ENCODE data around the gene ZC3H7A. TPM values are rescaled to one million over a fixed set of nuclear protein-coding genes. Genes with fewer than 3 reads are reported as not detected.
A peak's percentile ranks its signal among the peaks of the same experiment; 100 is the strongest.

ZC3H7A gene
- total and polyA plus RNA-seq, 7 experiments from 2014 or later, result 40.1 to 102 (median 87.1) TPM

GRCh38 chr16:11784038-11784369 is 13.1 kb downstream of the ZC3H7A start:
- DNase-seq (no peak), ATAC-seq (no peak)
- intact Hi-C loops (cut with micrococcal nuclease), result loop anchor here in 1 of 2 donors (5.0 kb wide), 1 partner anchor 133 kb away; the partner anchor contains the start of gene GSPT1
- H3K27ac ChIP-seq (ENCODE audit: low read depth, low read length), result peak overlapping the region; percentile 96
- H3K36me3 Mint-ChIP-seq, result peaks cover 0 to 17% (median 0%) of the 10 kb centered on the region in 5 donors
- H3K4me3 ChIP-seq (ENCODE audit: low read length), result peak overlapping the region; percentile 15
- peak overlapping the region; percentile 79 to 92 (median 85) for H3K4me3 Mint-ChIP-seq
- no peaks in the 10 kb centered on the region for H3K27me3 ChIP-seq (ENCODE audit: control insufficient read depth in 2 of 2, insufficient read depth in 2 of 2, low read length in 2 of 2)
- peaks cover 33 to 49% of the 10 kb centered on the region in 2 donors for H3K4me1 ChIP-seq (ENCODE audit: control insufficient read depth in 2 of 2, insufficient read depth in 2 of 2, low read length in 2 of 2)
- H3K27me3 Mint-ChIP-seq, result no peaks in the 10 kb centered on the region
- ChIA-PET POLR2A (interaction anchor here (0.6 to 8.3 kb wide), 4 partner anchors 10 to 41 kb away, joined by 3 to 109 read pairs (median 24); partner anchors contain the start of genes TXNDC11 and ZC3H7A), CTCF (interaction anchor here (0.7 to 5.3 kb wide), 2 partner anchors 13 to 179 kb away, joined by 3 to 35 read pairs; partner anchors contain the start of gene ZC3H7A)
- H3K4me1 Mint-ChIP-seq, result peaks cover 43 to 73% (median 66%) of the 10 kb centered on the region in 7 donors
- H3K27ac Mint-ChIP-seq, result peak overlapping the region; percentile 95 to 99 (median 99)
- H3K9me3 Mint-ChIP-seq, result no peaks in the 10 kb centered on the region
- no peaks in the 10 kb centered on the region for H3K9me3 ChIP-seq (ENCODE audit: control insufficient read depth in 2 of 3, low read length in 3 of 3)
- peaks cover 0 to 11% (median 0%) of the 10 kb centered on the region in 3 experiments for H3K36me3 ChIP-seq (ENCODE audit: control insufficient read depth in 2 of 3, insufficient read depth in 3 of 3, low read length in 3 of 3)

GRCh38 chr16:11783319-11784037 is 13.6 kb downstream of the ZC3H7A start:
- no peaks in the 10 kb centered on the region for H3K9me3 ChIP-seq (ENCODE audit: control insufficient read depth in 2 of 3, low read length in 3 of 3)
- H3K36me3 ChIP-seq (ENCODE audit: control insufficient read depth in 2 of 3, insufficient read depth in 3 of 3, low read length in 3 of 3), result peaks cover 0 to 11% (median 0%) of the 10 kb centered on the region in 3 experiments
- DNase-seq (peak; percentile 31 to 89 (median 82)), ATAC-seq (peak; percentile 90)
- ChIA-PET POLR2A (interaction anchor here (1.0 to 8.3 kb wide), 5 partner anchors 9 to 41 kb away, joined by 4 to 109 read pairs (median 11); partner anchors contain the start of genes TXNDC11 and ZC3H7A), CTCF (interaction anchor here (1.8 to 5.3 kb wide), 3 partner anchors 10 to 14 kb away, joined by 4 to 35 read pairs (median 13); partner anchors contain the start of gene ZC3H7A)
- Mint-ChIP-seq H3K27ac (peak overlapping the region; percentile 95 to 99 (median 99)), H3K27me3 (no peaks in the 10 kb centered on the region), H3K4me3 (peak overlapping the region; percentile 79 to 92 (median 85)), H3K36me3 (peaks cover 0 to 14% (median 0%) of the 10 kb centered on the region in 5 donors), H3K4me1 (peaks cover 41 to 68% (median 62%) of the 10 kb centered on the region in 7 donors), H3K9me3 (no peaks in the 10 kb centered on the region)
- no peaks in the 10 kb centered on the region for H3K27me3 ChIP-seq (ENCODE audit: control insufficient read depth in 2 of 2, insufficient read depth in 2 of 2, low read length in 2 of 2)
- intact Hi-C loops (cut with micrococcal nuclease), result loop anchor here (1.0 to 5.0 kb wide), 4 partner anchors 14 to 134 kb away; partner anchors contain the start of genes RSL1D1 (in 2 of the 2), TXNDC11 (in 2 of the 2), ZC3H7A (in 2 of the 2) and GSPT1 (in 1 of the 2)
- peak overlapping the region; percentile 52 for H3K4me3 ChIP-seq (ENCODE audit: low read length)
- peaks cover 33 to 49% of the 10 kb centered on the region in 2 donors for H3K4me1 ChIP-seq (ENCODE audit: control insufficient read depth in 2 of 2, insufficient read depth in 2 of 2, low read length in 2 of 2)
- H3K27ac ChIP-seq (ENCODE audit: low read depth, low read length), result peak overlapping the region; percentile 96

- no peak for DNase-seq
- ChIA-PET POLR2A (interaction anchor here (0.6 to 8.3 kb wide), 5 partner anchors 10 to 39 kb away, joined by 3 to 109 read pairs (median 11); partner anchors contain the start of genes TXNDC11 and ZC3H7A), CTCF (interaction anchor here (0.6 to 3.1 kb wide), 3 partner anchors 12 to 16 kb away, joined by 3 to 13 read pairs (median 4); partner anchors contain the start of gene ZC3H7A)
- Mint-ChIP-seq H3K27me3 (no peaks in the 10 kb centered on the region), H3K9me3 (no peaks in the 10 kb centered on the region), H3K4me3 (peak overlapping the region in 9 of 10 donors; percentile 26 to 88 (median 48)), H3K36me3 (peaks cover 0 to 11% (median 0%) of the 10 kb centered on the region in 5 donors), H3K4me1 (peaks cover 27 to 51% (median 48%) of the 10 kb centered on the region in 7 donors), H3K27ac (peak overlapping the region; percentile 95 to 99 (median 99))
- H3K27me3 ChIP-seq (ENCODE audit: control insufficient read depth in 2 of 2, insufficient read depth in 2 of 2, low read length in 2 of 2), result no peaks in the 10 kb centered on the region
- peaks cover 0 to 24% (median 0%) of the 10 kb centered on the region in 3 experiments for H3K36me3 ChIP-seq (ENCODE audit: control insufficient read depth in 2 of 3, insufficient read depth in 3 of 3, low read length in 3 of 3)
- H3K9me3 ChIP-seq (ENCODE audit: control insufficient read depth in 2 of 3, low read length in 3 of 3), result no peaks in the 10 kb centered on the region
- no peak for ATAC-seq
- peaks cover 28 to 43% of the 10 kb centered on the region in 2 donors for H3K4me1 ChIP-seq (ENCODE audit: control insufficient read depth in 2 of 2, insufficient read depth in 2 of 2, low read length in 2 of 2)
- peak overlapping the region; percentile 96 for H3K27ac ChIP-seq (ENCODE audit: low read depth, low read length)
- no peak overlapping the region for H3K4me3 ChIP-seq (ENCODE audit: low read length)
- intact Hi-C loops (cut with micrococcal nuclease), result loop anchor here in 1 of 2 donors (5.0 kb wide), 1 partner anchor 136 kb away; the partner anchor contains the start of gene GSPT1
Observed at GRCh38 chr16:11781773-11782172, 15.3 kb downstream of the ZC3H7A start.

GRCh38 chr16:11780991-11781680 is 15.9 kb downstream of the ZC3H7A start:
- peaks cover 0 to 11% (median 0%) of the 10 kb centered on the region in 5 donors for H3K36me3 Mint-ChIP-seq

DNA sequence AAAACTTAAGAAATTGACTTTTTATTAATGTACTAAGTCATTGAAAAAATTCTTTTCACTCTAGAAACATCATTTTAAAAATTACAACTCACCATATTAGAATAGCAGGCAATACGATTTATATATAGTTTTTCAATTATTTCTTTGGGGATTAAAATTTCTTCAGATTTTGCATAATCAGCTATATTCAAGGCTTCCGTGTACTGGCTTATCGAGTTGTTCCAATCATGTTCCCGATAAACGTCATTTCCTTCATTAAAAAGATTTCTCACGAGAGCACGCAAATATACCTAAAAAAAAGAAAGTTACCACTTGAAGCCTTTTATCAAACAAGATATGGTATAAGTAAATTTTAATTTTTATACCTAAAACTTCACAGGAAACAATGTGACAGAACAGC is 18.0 kb downstream of the ZC3H7A start:
- peaks cover 15 to 37% (median 32%) of the 10 kb centered on the region in 7 donors for H3K4me1 Mint-ChIP-seq
- H3K36me3 Mint-ChIP-seq, result peaks cover 0 to 17% (median 5%) of the 10 kb centered on the region in 5 donors
- no peak for DNase-seq
- no peak overlapping the region for H3K27ac ChIP-seq (ENCODE audit: low read depth, low read length)
- no peak overlapping the region for H3K4me3 Mint-ChIP-seq
- intact Hi-C loops (cut with micrococcal nuclease), result no loop called here
- no peaks in the 10 kb centered on the region for H3K9me3 ChIP-seq (ENCODE audit: control insufficient read depth in 2 of 3, low read length in 3 of 3)
- H3K4me3 ChIP-seq (ENCODE audit: low read length), result no peak overlapping the region
- no peaks in the 10 kb centered on the region for H3K27me3 Mint-ChIP-seq
- H3K27ac Mint-ChIP-seq, result peak overlapping the region in 1 of 9 donors; percentile 28
- no peaks in the 10 kb centered on the region for H3K27me3 ChIP-seq (ENCODE audit: control insufficient read depth in 2 of 2, insufficient read depth in 2 of 2, low read length in 2 of 2)
- ChIA-PET CTCF (no interaction called here), POLR2A (interaction anchor here (0.7 to 1.0 kb wide), 3 partner anchors 9 to 19 kb away, joined by 3 read pairs; partner anchors contain the start of gene ZC3H7A)
- H3K36me3 ChIP-seq (ENCODE audit: control insufficient read depth in 2 of 3, insufficient read depth in 3 of 3, low read length in 3 of 3), result peaks cover 0 to 48% (median 7%) of the 10 kb centered on the region in 3 experiments
- H3K4me1 ChIP-seq (ENCODE audit: control insufficient read depth in 2 of 2, insufficient read depth in 2 of 2, low read length in 2 of 2), result peaks cover 19 to 22% of the 10 kb centered on the region in 2 donors
- ATAC-seq, result no peak
- H3K9me3 Mint-ChIP-seq, result no peaks in the 10 kb centered on the region

More at GRCh38 chr16:11780991-11781680, 15.9 kb downstream of the ZC3H7A start:
- Histone ChIP-seq H3K36me3 (ENCODE audit: control insufficient read depth in 2 of 3, insufficient read depth in 3 of 3, low read length in 3 of 3) (peaks cover 0 to 30% (median 0%) of the 10 kb centered on the region in 3 experiments), H3K27ac (ENCODE audit: low read depth, low read length) (peak overlapping the region; percentile 33), H3K4me3 (ENCODE audit: low read length) (no peak overlapping the region), H3K27me3 (ENCODE audit: control insufficient read depth in 2 of 2, insufficient read depth in 2 of 2, low read length in 2 of 2) (no peaks in the 10 kb centered on the region), H3K4me1 (ENCODE audit: control insufficient read depth in 2 of 2, insufficient read depth in 2 of 2, low read length in 2 of 2) (peaks cover 24 to 37% of the 10 kb centered on the region in 2 donors), H3K9me3 (ENCODE audit: control insufficient read depth in 2 of 3, low read length in 3 of 3) (no peaks in the 10 kb centered on the region)
- CTCF ChIA-PET, result interaction anchor here (0.6 to 3.1 kb wide), 4 partner anchors 11 to 311 kb away, joined by 3 to 13 read pairs (median 3); partner anchors contain the start of gene ZC3H7A
- H3K9me3 Mint-ChIP-seq, result no peaks in the 10 kb centered on the region
- ATAC-seq (no peak), DNase-seq (no peak)
- POLR2A ChIA-PET, result interaction anchor here (0.6 to 8.3 kb wide), 5 partner anchors 10 to 38 kb away, joined by 3 to 109 read pairs (median 4); partner anchors contain the start of genes TXNDC11 and ZC3H7A
- peak overlapping the region; percentile 77 to 99 (median 98) for H3K27ac Mint-ChIP-seq
- H3K27me3 Mint-ChIP-seq, result no peaks in the 10 kb centered on the region
- H3K4me3 Mint-ChIP-seq, result peak overlapping the region in 2 of 10 donors; percentile 39 to 51
- intact Hi-C loops (cut with micrococcal nuclease), result loop anchor here in 1 of 2 donors (5.0 kb wide), 1 partner anchor 136 kb away; the partner anchor contains the start of gene GSPT1
- peaks cover 21 to 45% (median 41%) of the 10 kb centered on the region in 7 donors for H3K4me1 Mint-ChIP-seq

Measured in naive thymus-derived CD4-positive, alpha-beta T cell (primary cell).